Transverse colon (tissue), 4 donors: ENCODE measurements around the gene PC. TPM values are rescaled to one million over a fixed set of nuclear protein-coding genes. Genes with fewer than 3 reads are reported as not detected.

Source experiments
- DNase-seq: peaks from one replicate; pipeline ENCODE4 v3.0.0-alpha.2; 2019
- H3K27ac ChIP-seq, 4 donors: fragments of 200-600 bp; sonication (generic); 2 replicates each; pipeline ENCODE4 v1.5.1; 2016 to 2018; ENCODE audit warnings: inconsistent platforms in 4 of 4
- H3K27me3 ChIP-seq: fragments of 200-600 bp; sonication (generic); 2 replicates; pipeline ENCODE4 v1.5.1; 2017; ENCODE audit warnings: inconsistent platforms
- H3K36me3 ChIP-seq, 4 donors: fragments of 200-600 bp; sonication (generic); 2 replicates each; pipeline ENCODE4 v1.5.1; 2017 to 2019; ENCODE audit warnings: inconsistent platforms in 4 of 4
- H3K4me1 ChIP-seq, 4 donors: fragments of 200-600 bp; sonication (generic); 2 replicates each; pipeline ENCODE4 v1.5.1; 2017 to 2020; ENCODE audit warnings: inconsistent platforms in 4 of 4
- H3K4me3 ChIP-seq, 4 donors: fragments of 200-600 bp; sonication (generic); 1 replicate in 1 of 4; 2 replicates in 3 of 4; pipeline versions ENCODE4 v1.5.1 to v1.6.1; 2017 to 2019; ENCODE audit warnings: inconsistent platforms in 4 of 4
- H3K9me3 ChIP-seq, 2 donors: fragments of 200-600 bp; sonication (generic); 2 replicates each; pipeline ENCODE4 v1.5.1; 2017 to 2019; ENCODE audit warnings: inconsistent platforms in 2 of 2
- EP300 ChIP-seq: sonication (generic); formaldehyde crosslinking; IDR thresholded peaks from one replicate; pipeline ENCODE4 v1.6.1; 2017; ENCODE audit warnings: antibody characterized with exemption, low read depth
- POLR2A ChIP-seq: fragments of 450-650 bp; IDR thresholded peaks from one replicate; pipeline ENCODE4 v1.6.1; 2016; ENCODE audit warnings: antibody characterized with exemption, mild to moderate bottlenecking, moderate library complexity
- POLR2AphosphoS5 ChIP-seq, 3 donors: sonication (generic); formaldehyde crosslinking; IDR thresholded peaks; one replicate each; pipeline ENCODE4 v1.6.1; 2016; ENCODE audit warnings: antibody characterized with exemption in 3 of 3
- WGBS, 2 donors: methylation state at CpG; one replicate each; pipeline ENCODE4 v1.1.5; 2018; ENCODE audit warnings: low coverage in 1 of 2; 5-methylcytosine and 5-hydroxymethylcytosine counted together
- in situ Hi-C, 4 donors: fragments of 200-750 bp; cut with MboI; loops; one replicate each; pipeline versions ENCODE4 v1.15.0 to v1.15.1; 2017; ENCODE audit warnings: low sequenced_read_pairs in 3 of 4, low pct_ligation_motif_present in 1 of 4, low pct_unique_long_range_greater_than_20kb in 1 of 4
- intact Hi-C: fragments of 100-400 bp; cut with DNase I; formaldehyde crosslinking; loops from one replicate; pipeline ENCODE4 v1.15.1; 2023; ENCODE audit warnings: low total_unique reads
- total RNA-seq, 4 donors: library from RNA; depleted of rRNA; stranded (reverse); fragments of >200 nt; gene quantifications; one replicate each; pipeline ENCODE4 v1.1.0, GENCODE V29; 2016
- TF ChIP-seq, protein P1 (sequence below), 5 experiments: fragments of 200-600 bp in 3 of 5; fragments of 450-650 bp in 2 of 5; sonication (generic) in 3 of 5; IDR thresholded peaks; 1 replicate in 2 of 5; 2 replicates in 3 of 5; pipeline ENCODE4 v1.5.1; 2016 to 2017; ENCODE audit warnings: antibody characterized with exemption in 5 of 5, inconsistent platforms in 3 of 5, mild to moderate bottlenecking in 2 of 5, moderate library complexity in 1 of 5

The PC gene
- total RNA-seq, 4 donors from 2014 or later: 14.9 to 246 (median 38.1) TPM

DNA sequence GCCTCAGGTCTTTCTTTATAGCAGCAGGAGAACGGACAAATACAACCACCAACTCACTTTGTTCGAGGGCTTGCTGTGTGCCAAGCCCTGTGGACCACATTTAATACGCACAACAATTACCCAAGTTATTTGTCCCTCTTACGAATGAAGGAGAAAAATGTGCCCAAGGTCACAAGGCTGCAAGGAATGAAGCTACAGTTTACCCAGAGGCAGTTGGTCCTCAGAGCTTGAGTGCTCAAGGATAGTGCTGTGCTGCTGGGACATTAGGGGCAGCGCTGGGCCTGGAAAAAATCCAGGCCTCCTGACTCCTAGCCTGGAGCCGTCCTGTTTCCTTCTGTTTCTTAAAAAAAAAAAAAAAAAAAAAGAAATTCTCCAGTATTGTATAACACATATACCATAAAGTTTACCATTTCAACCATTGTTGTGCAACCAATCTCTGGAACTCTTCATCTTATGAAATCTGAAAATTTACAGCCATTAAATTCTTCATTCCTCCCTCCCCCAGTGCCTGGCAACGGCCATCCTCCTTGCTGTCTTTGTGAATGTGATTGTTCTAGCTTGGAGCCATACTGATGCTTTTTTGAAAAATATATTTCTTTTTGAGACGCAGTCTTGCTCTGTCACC, 15.9 kb upstream of the PC start:
- in situ Hi-C loops: no loop called here

DNA sequence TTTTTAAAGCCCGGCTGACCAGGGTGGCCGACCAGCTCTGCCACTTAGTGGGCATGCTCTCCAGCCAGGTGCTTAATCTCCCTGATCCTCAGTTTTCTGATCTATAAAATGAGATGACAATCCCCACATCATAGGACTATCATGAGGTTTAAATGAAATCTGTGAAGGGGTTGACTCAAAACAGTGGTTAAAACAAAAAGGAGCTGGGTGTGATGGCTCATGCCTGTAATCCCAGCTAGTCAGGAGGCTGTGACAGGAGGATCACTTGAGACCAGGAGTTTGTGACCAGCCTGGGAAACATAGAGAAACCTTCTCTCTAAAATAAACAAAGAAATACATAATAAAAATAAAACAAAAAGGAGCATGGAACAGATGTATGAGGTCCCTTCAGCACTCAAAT, 13.3 kb upstream of the PC start:
- no peaks in the 10 kb centered on the region for H3K27me3 ChIP-seq
- 86% methylated on average over 2 of the region's 2 CpGs; no CpG with 5 or more reads in 1 of the 2 donors for WGBS, 2 donors
- TF ChIP-seq, protein P1, sequence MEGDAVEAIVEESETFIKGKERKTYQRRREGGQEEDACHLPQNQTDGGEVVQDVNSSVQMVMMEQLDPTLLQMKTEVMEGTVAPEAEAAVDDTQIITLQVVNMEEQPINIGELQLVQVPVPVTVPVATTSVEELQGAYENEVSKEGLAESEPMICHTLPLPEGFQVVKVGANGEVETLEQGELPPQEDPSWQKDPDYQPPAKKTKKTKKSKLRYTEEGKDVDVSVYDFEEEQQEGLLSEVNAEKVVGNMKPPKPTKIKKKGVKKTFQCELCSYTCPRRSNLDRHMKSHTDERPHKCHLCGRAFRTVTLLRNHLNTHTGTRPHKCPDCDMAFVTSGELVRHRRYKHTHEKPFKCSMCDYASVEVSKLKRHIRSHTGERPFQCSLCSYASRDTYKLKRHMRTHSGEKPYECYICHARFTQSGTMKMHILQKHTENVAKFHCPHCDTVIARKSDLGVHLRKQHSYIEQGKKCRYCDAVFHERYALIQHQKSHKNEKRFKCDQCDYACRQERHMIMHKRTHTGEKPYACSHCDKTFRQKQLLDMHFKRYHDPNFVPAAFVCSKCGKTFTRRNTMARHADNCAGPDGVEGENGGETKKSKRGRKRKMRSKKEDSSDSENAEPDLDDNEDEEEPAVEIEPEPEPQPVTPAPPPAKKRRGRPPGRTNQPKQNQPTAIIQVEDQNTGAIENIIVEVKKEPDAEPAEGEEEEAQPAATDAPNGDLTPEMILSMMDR (IDR thresholded peaks at IDR 0.05): no peak
- no peak for TF ChIP-seq EP300
- TF ChIP-seq POLR2A: no peak
- TF ChIP-seq POLR2AphosphoS5 (IDR thresholded peaks at IDR 0.05): no peak
- no peak overlapping the region for H3K4me3 ChIP-seq
- peaks cover 0 to 17% (median 5%) of the 10 kb centered on the region in 4 donors for H3K4me1 ChIP-seq
- DNase-seq: no peak
- no peaks in the 10 kb centered on the region for H3K9me3 ChIP-seq
- intact Hi-C loops (no loop called here), in situ Hi-C loops (no loop called here)
- no peaks in the 10 kb centered on the region for H3K36me3 ChIP-seq
- peak overlapping the region; percentile 55 to 74 (median 72) for H3K27ac ChIP-seq

More for the DNA sequence above, 15.9 kb upstream of the PC start:
- Histone ChIP-seq H3K9me3 (no peaks in the 10 kb centered on the region), H3K36me3 (no peaks in the 10 kb centered on the region), H3K27me3 (no peaks in the 10 kb centered on the region), H3K4me3 (no peak overlapping the region), H3K27ac (no peak overlapping the region), H3K4me1 (peaks cover 0 to 5% (median 4%) of the 10 kb centered on the region in 4 donors)
- intact Hi-C loops: no loop called here
- no peak for DNase-seq
- 77 to 84% methylated on average over 3 to 8 of the region's 8 CpGs for WGBS, 2 donors
- no peak for TF ChIP-seq POLR2AphosphoS5 (IDR thresholded peaks at IDR 0.05)
- TF ChIP-seq POLR2A: no peak
- no peak for TF ChIP-seq EP300
- TF ChIP-seq, protein P1 (IDR thresholded peaks at IDR 0.05): no peak

DNA sequence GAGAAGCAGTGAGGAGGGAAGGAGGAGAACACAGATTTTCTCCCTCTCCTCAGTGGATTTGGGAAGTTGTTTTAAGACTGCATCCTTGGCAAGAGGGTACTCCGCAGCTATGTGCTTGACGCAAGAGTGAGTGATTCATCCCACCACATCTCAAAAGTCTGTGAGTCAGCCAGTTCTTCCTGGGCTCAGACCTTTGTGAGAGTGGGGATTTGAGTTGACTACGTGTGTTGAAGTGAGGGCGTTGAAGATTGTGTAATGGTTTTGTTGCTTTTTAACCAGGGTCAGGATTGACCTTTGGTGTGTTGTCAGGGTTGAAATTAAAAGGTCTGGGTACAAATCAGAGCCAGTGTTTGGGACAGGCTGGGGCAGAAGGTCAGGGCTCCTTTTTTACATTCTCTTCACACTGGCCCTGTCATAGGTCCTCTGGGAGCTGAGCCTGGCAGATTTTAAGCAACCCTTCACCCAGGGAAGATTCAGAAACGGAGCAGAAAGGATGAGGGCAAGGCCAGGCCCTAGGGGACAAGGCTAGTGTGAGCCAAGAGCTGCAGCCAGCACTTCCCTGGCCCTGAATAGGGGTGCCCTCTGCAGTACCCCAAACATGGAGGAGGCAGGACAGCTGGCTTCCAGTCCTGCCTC, 12.7 kb upstream of the PC start:
- Histone ChIP-seq H3K36me3 (no peaks in the 10 kb centered on the region), H3K9me3 (no peaks in the 10 kb centered on the region), H3K4me3 (no peak overlapping the region), H3K4me1 (peaks cover 0 to 17% (median 5%) of the 10 kb centered on the region in 4 donors), H3K27me3 (no peaks in the 10 kb centered on the region), H3K27ac (peak overlapping the region; percentile 55 to 74 (median 72))
- TF ChIP-seq POLR2A (no peak), EP300 (no peak), POLR2AphosphoS5 (IDR thresholded peaks at IDR 0.05) (peak in 2 of 3 donors; percentile 47 to 60)
- TF ChIP-seq, protein P1 (IDR thresholded peaks at IDR 0.05): no peak
- DNase-seq: peak; percentile 29
- in situ Hi-C loops (no loop called here), intact Hi-C loops (no loop called here)
- 47 to 68% methylated on average over 3 to 5 of the region's 5 CpGs for WGBS, 2 donors

DNA sequence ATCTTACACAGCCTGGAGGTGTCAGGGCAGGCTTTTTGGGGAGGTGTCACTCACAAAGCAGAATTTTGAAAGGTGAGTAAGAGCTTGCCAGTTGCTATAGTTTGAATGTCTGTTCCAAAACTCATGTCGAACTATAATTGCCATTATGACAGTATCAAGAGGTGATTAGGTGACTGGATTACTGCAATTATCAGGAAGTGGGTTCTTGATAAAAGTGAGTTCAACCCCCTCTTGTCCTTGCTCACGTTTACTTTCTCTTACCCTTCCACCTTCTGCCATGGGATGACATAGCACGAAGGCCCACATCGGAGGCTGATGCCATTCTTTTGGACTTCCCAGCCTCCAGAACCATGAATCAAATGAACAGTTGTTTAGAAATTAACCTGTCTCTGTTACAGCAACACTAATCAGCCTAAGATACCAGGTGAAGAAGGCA, 12.2 kb upstream of the PC start:
- Histone ChIP-seq H3K4me3 (no peak overlapping the region), H3K27me3 (no peaks in the 10 kb centered on the region), H3K36me3 (no peaks in the 10 kb centered on the region), H3K27ac (peak overlapping the region; percentile 26 to 74 (median 46)), H3K9me3 (no peaks in the 10 kb centered on the region), H3K4me1 (peaks cover 0 to 17% (median 5%) of the 10 kb centered on the region in 4 donors)
- DNase-seq: no peak
- in situ Hi-C loops: no loop called here
- 70 to 85% methylated on average over 4 of the region's 4 CpGs for WGBS, 2 donors
- intact Hi-C loops: no loop called here
- TF ChIP-seq, protein P1 (IDR thresholded peaks at IDR 0.05): no peak
- TF ChIP-seq POLR2AphosphoS5 (IDR thresholded peaks at IDR 0.05) (no peak), EP300 (no peak), POLR2A (no peak)
